Uterine smooth muscle cell (primary cell): ENCODE data around the gene TET3. TPM values are rescaled to one million over a fixed set of nuclear protein-coding genes. Genes with fewer than 3 reads are reported as not detected.

ENCODE experiments used
- total RNA-seq: library from RNA; depleted of rRNA; stranded (reverse); fragments of >200 nt; gene quantifications from 2 replicates; pipeline ENCODE4 v1.2.3, GENCODE V29; 2014

Gene TET3
- 2.9 and 4.2 TPM in 2 replicates for total RNA-seq

DNA sequence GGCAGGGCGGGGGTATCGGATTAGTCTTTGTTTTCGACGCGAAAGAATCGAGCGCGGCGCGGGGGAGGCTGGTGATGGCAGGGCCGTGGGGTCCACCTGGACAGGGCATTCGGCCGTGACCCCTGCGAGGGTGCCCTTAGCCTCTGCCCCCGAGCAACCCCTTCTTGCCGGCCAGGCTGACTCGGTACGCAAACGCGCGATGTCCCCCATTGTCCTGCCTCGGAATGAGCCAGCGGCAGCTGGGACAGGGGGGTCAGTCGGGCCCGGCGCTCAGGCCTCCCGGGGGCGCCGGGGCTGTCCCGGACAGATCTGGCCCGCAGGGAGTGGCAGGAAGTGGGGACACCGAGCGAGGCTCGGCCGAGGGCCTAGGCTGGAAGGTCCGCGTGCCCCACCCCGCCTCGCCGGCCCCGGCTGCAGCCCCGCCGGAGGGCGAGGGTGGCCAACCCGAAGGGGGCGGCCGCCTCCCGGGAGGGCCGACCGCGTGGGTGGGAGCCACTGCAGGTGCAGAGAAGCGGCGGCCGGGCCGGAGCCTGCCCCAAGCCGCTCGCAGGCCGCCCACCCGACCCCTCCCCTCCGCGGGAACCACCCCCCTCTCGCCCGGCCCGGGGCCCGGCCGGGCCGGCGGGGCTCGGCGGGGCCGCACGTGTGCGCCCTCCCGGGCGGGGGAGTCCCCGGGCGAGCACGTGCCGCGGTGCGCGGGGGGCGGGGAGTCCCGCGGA is at the start of gene TET3:
TSS of gene TET3 (plus strand) at position 708 of the 719 bp plus-strand sequence. CDS start 1,494 bp downstream, outside the sequence.

Other genes with a start within 250 kb of the TET3 start
- gene TPRKB, start 247.6 kb upstream of the TET3 start, total RNA-seq: 17.6 and 54.6 TPM in 2 replicates
- gene DUSP11, start 204.8 kb upstream of the TET3 start, total RNA-seq: 23.7 and 26.9 TPM in 2 replicates
- not detected in 2 replicates for gene C2orf78, start 200.7 kb upstream of the TET3 start, total RNA-seq
- 22.1 and 23.0 TPM in 2 replicates for gene STAMBP, start 155.9 kb upstream of the TET3 start, total RNA-seq
- gene ACTG2, start 91.9 kb upstream of the TET3 start, total RNA-seq: 2.9 and 6.2 TPM in 2 replicates
- 52.6 and 55.7 TPM in 2 replicates for gene DGUOK, start 58.0 kb upstream of the TET3 start, total RNA-seq
- 33.7 and 50.0 TPM in 2 replicates for gene BOLA3, start 163.0 kb downstream of the TET3 start, total RNA-seq
- 87.8 and 101 TPM in 2 replicates for gene MOB1A, start 194.0 kb downstream of the TET3 start, total RNA-seq
- 179 and 270 TPM in 2 replicates for gene MTHFD2, start 213.7 kb downstream of the TET3 start, total RNA-seq